Endometrium (tissue), 2 donors: Measurements from ENCODE around the gene MLNR.

ENCODE experiments used
- FAIRE-seq: peaks from 2 replicates; lab custom pipeline; 2012; peaks lifted over from hg19 to GRCh38; lab: Jason Lieb, UNC
- donor health status: control.
- donor health status: control.

The MLNR gene

DNA sequence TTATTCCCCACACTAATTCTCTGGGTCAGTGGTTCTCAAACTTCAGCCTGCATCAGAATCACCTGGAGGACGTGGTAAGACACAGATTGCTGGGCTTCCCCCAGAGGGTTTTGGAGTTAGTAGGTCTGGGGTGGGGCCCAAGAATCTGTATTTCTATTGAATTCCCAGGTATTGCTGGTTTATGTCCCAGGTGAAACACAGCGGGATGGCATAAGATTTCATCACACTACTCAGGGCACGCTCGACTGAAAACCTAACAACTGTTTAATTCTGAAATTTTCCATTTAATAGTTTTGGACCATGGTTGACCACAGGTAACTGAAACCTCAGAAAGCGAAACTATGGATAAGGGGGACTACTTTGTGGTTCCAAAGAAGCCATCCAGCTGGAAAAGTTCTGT is 6.5 kb downstream of the MLNR start:
- no peak for FAIRE-seq

GRCh38 chr13:49234741-49235140 is 14.6 kb downstream of the MLNR start:
- no peak for FAIRE-seq

DNA sequence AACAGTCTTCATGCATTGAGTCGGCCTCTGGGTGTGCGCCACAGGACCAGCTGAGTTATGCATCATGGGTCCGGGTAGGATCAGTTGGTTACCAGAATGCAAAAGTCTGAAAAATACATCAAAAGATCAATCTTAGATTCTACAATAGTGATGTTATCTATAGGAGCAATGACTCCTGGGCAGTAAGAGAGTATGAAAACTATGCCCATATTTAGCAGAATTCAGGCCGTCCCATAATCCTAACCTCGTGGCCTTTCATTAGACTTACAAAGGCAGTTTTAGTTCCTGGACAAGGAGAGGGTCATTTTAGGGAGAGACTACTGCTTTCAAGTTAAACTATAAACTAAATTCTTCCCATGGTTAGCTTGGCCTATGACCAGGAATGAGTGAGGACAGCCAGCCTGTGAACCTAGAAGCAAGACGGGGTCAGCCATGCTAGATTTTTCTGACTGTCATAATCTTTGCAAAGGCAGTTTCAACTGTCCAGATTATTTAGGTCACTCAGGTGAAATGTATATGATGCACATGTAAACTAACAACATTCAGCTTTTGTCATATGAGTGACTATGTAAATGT is 15.8 kb downstream of the MLNR start:
- FAIRE-seq: no peak

DNA sequence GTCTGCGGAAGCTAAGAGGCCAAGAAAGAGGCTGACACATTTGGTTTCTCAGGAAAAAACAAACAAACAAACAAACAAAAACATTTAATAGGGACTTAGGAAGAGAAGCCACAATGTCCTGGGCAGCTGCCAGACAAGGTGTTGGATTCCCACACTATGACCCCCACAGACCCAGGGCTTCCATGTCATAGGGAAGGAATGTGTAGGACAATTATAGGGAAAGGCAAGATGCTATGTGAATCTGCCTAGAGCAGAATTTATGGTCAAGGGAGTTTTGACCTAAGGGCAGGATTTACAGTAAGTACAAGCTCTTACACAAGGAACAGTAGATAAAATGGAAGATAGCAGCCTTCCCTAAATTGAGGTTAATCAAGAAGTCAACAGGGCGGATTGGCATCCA is 18.5 kb downstream of the MLNR start:
- no peak for FAIRE-seq

GRCh38 chr13:49240017-49240416 is 19.9 kb downstream of the MLNR start:
- FAIRE-seq: no peak

DNA sequence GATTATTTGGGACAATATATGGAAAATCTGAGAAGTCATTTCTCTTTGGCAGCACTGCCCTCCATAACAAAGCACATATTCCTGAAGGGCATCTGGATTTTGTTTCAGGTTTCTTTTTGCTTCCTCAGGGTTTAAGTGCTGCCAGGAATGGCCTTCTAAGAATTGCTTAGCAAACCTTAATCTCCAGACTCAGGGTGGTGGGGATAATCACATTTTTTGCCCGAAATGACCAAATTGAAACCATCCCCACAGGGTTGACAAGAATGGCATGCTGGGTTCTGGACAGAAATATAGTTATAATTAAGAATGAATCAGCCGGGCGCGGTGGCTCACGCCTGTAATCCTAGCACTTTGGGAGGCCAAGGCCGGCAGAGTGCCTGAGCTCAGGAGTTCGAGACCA is 21.2 kb downstream of the MLNR start:
- no peak for FAIRE-seq

GRCh38 chr13:49245101-49245500 is 25.0 kb downstream of the MLNR start:
- FAIRE-seq: no peak

DNA sequence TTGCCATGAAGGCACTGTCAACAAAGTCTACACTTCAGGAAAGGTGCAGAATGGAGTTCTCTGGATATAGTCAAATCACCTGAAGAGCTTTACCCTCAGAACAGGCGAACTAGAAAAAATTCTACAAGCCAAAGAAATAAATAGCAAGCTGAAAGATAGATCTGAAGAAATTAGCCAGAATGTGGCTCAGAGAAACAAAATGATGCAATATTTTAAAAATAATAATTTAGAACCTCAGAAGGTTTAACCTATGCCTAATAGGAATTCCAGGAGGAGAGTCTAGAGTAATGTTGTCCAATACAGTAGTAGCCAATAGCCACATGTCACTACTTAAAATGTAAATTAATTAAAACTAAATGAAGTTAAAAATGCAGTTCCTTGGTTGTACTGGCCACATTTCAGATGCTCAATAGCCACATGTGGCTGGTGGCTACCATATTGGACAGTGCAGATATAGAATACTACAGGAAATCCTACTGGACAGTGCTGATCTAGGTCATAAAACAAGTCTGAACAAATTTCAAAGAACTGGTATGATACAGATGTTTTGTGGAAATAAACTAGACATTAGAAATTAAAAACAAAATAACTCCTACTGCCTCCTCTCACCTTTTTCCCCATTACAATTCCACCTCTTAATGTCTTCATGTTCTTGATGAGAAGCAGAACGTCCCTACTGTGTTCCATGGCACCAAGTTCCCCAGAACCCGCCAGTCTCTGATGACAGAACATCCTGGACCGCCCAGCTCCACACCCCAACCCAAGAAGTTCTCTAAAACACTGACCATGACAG is 26.9 kb downstream of the MLNR start:
- FAIRE-seq: no peak

DNA sequence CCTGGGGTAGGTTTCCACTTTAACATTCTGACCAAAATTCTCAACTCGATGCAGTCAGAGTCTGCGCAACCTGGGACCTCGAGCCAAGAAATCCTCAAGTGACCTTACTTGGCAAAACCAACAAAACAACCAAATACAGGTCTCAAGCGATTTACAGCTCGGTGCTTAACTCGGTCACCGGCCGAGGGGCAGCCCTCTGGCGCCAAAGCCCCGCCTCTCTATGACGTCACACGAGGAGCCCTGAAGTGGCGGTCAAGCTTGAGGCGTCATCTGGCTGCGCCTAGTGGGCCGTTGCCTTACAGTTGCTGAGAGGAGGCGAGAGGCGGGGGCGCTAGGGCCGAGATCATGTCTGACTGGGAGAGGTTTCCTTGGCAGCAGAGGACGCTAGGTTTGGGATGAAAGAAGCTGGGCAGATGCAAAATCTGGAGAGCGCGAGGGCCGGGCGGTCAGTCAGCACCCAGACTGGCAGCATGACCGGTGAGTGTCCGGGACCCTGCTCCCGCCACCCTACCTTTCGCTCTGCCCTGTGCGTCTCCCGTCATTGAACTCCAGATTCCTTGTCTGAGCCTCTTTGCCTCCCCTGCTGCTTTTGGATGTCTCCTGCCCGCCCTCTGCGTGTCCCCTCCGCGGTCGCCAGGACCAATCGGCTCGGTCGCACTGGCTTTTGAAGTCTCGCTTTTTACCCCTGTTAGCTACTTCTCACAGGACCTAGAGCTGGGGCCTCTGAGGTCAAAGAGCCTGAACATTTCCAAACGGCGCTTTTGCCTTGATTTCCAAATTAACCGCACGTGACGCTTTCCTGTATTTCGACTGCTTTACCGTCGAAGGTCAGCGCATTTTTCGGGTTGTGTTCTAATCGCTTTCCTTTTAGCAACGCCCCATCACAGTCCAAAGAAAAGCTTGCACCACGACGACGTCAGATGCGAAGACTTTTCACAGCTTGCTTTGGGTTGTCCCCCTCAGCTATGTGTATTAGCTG is 27.8 kb downstream of the MLNR start, which contains the start of gene CDADC1:
Gene CDADC1 (plus strand): TSS at position 283 of the 979 bp plus-strand sequence. CDS start 113 bp downstream, at position 396.
- FAIRE-seq: peak; percentile 91

- no peak for FAIRE-seq
Measured at GRCh38 chr13:49248622-49249002, 28.5 kb downstream of the MLNR start.

- no peak for FAIRE-seq
Measured at GRCh38 chr13:49251326-49251725, 31.2 kb downstream of the MLNR start.

GRCh38 chr13:49253310-49253709 is 33.2 kb downstream of the MLNR start:
- FAIRE-seq: no peak

DNA sequence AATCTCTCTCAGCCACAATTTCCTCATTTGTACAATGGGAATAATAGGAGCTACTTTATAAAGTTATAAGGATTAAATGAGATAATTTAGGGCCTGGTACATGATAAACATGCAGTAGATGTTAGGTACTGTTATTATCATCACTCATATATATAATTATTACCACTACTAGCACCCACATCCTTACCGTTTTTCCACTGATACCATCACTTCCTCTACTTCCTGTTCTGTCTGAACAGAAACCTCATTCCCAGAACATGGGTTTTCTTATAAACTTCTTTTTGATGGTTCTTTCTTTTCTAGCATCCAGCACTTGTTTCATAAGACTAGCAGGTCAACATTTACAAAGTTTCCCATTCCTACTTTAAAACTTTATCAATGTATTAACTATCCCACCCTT is 33.9 kb downstream of the MLNR start:
- no peak for FAIRE-seq

- FAIRE-seq: no peak
Measured at GRCh38 chr13:49256841-49257240, 36.7 kb downstream of the MLNR start.

GRCh38 chr13:49258089-49258796 is 38.1 kb downstream of the MLNR start:
- no peak for FAIRE-seq

DNA sequence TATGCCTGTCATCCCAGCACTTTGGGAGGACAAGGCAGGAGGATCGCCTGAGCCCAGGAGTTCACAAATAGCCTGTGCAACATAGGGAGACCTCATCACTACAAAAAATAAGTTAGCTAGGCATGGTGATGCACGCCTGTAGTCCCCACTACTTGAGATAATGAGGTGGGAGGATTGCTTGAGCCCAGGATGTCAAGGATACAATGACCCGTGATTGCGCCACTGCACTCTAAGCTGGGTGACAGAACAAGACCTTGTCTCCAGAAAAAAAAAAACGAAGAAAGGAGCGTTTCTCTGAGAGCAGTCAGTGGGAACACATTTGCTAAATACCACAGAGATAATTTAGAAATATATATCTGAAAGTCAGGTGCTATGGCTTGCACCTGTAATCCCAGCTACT is 39.4 kb downstream of the MLNR start:
- FAIRE-seq: no peak

- no peak for FAIRE-seq
Measured at GRCh38 chr13:49262634-49263033, 42.5 kb downstream of the MLNR start.

- no peak for FAIRE-seq
Measured at GRCh38 chr13:49265822-49266221, 45.7 kb downstream of the MLNR start.

- FAIRE-seq: no peak
Measured at GRCh38 chr13:49271264-49271663, 51.1 kb downstream of the MLNR start.
